Muscle of back (tissue), 11 donors: ENCODE results near the gene CORIN. TPM values are rescaled to one million over a fixed set of nuclear protein-coding genes. Genes with fewer than 3 reads are reported as not detected.
"Not testable (repeated sequence)": the region's sequence is repeated elsewhere in the genome, so short reads cannot be mapped to it uniquely, and the experiment has no call there.

Source experiments
- DNase-seq, 3 donors: peaks; one replicate each; pipeline versions ENCODE4 v3.0.0 to v3.0.0-alpha.2; 2013
- polyA plus RNA-seq, 10 donors: library from polyadenylated mRNA; unstranded; fragments of 120-200 nt; gene quantifications; one replicate each; pipeline ENCODE4 v1.2.1, GENCODE V29; 2013; ENCODE audit not compliant: insufficient read length in 10 of 10

Gene CORIN
- polyA plus RNA-seq, 10 donors, result 0.84 to 10.7 (median 1.4) TPM

- no peak for DNase-seq
These were observed 270.9 kb downstream of the CORIN start for GRCh38 chr4:47566969-47567368.

DNA sequence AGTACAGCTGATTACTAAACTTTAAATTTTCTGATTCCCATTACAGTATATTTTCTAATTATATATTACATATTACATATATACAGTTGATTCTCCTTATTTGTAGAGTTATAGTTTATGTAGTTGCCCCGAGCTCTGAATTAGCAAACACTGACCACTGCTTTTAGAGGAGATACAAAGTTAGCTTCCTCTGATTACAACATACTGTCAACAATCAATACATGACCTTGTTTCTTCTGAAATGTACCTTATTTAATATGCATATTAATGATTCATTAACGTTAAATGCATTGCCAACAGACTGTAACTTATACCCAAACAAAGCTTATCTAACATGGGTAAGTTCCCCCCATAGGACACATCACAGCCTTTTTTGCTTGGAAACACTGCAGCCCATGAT lies 271.3 kb downstream of the CORIN start:
- DNase-seq, result no peak

GRCh38 chr4:47562297-47562696 lies 275.6 kb downstream of the CORIN start:
- no peak for DNase-seq

GRCh38 chr4:47561331-47561730 lies 276.5 kb downstream of the CORIN start:
- DNase-seq, result no peak

DNA sequence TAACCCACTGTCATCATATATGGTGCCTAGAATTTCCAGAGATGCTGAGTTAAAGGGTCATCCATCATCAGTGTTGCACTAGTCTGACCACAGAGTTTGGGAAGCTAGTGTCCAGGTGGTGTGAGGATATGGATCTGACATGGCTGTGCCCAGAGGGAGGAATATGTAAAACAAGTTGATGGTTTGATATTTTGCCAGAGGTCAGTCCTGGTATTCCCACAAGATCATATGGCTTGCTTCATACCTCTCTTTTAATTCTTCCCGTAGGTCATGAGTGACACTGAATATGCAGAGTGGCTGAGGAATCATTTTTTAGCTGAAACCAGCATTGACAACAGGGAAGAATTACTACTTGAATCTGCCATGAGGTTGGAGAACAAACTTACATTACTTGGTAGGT lies 277.2 kb downstream of the CORIN start:
- DNase-seq, result no peak

DNA sequence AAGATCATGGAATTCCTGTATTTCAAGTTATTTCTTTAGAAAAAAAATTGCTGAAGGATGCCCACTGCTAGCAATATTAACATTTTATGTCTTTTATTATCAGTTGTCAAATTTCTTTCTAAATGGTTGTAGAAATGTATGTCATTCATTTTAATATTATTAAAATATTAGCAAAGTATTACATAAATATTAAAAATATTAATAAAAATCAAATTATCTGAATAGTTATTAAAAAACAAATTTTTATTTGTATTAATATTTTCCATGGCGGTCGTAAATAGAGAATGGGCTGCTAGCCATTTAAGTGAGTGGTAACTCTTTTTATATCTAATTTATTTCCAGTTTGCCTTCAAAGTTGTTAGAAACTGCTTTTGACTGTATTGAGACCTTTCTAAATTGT lies 280.6 kb downstream of the CORIN start:
- DNase-seq, result no peak

DNA sequence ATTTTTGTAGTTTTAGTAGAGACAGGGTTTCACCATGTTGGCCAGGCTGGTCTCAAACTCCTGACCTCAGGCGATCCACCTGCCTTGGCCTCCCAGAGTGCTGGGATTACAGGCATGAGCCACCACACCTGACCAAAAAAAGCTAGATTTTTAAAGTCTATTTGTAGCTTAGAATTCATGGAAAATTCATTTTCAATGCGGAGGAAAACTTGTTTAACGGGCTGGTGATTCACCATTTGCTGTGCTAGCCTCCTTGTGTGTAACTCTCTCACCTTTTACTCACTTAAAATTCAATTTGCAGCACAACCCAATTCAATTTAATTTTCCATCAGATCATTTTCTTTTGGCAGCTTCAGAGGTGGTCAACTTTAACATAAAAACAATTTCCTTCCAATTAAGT lies 281.9 kb downstream of the CORIN start:
- not testable (repeated sequence) for DNase-seq

GRCh38 chr4:47553329-47554125 lies 284.3 kb downstream of the CORIN start:
- DNase-seq, result no peak

- no peak for DNase-seq
These were observed 286.2 kb downstream of the CORIN start for GRCh38 chr4:47551682-47552081.

GRCh38 chr4:47550899-47551548 lies 286.8 kb downstream of the CORIN start:
- no peak for DNase-seq

GRCh38 chr4:47550357-47550756 lies 287.5 kb downstream of the CORIN start:
- not testable (repeated sequence) for DNase-seq

Other genes with a start within 250 kb of the CORIN start
- 10 to 100 TPM in 4 of 10 donors, 1 to 10 TPM in 6; 6.5 to 13.3 (median 9.6) TPM for gene NFXL1, start 76.5 kb upstream of the CORIN start, polyA plus RNA-seq
- gene CNGA1, start 178.6 kb upstream of the CORIN start, polyA plus RNA-seq, result 1 to 10 TPM in 2 of 10 donors, under 1 TPM in 8; 0.23 to 1.4 (median 0.50) TPM
- gene NIPAL1, start 178.7 kb upstream of the CORIN start, polyA plus RNA-seq, result 1 to 10 TPM; 1.8 to 6.0 (median 4.4) TPM